ENCODE results near the gene PHLPP1. TPM values are rescaled to one million over a fixed set of nuclear protein-coding genes. Genes with fewer than 3 reads are reported as not detected.

Gene PHLPP1
- total RNA-seq, 4 donors from 2014 or later: 17.7 to 29.5 (median 25.5) TPM

DNA sequence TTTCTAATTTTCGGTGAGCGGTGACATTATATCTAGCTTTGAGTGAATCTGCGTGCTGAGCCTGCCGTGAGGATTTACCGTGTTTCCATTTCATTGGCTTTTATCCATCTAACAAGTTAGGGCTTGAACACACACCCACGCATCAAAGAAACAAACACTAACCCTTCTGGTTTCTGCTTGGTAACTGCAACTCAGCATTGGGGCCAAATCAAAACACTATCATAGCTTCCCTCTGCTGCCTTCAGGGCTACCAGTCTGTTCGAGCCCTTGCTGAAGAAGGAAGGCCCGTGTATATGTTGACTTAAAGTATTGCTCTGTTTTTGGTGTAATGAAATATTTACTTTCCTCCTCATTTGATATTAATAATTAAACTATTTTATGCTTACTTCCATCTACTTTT lies 227.2 kb downstream of the PHLPP1 start:
- in situ Hi-C loops (cut with MboI; ENCODE audit: low pct_ligation_motif_present in 1 of 4, low pct_unique_long_range_greater_than_20kb in 1 of 4, low sequenced_read_pairs in 3 of 4): no loop called here
- no peak for DNase-seq
- no peak for TF ChIP-seq POLR2A (IDR thresholded peaks at IDR 0.05)
- TF ChIP-seq POLR2AphosphoS5 (IDR thresholded peaks at IDR 0.05): no peak
- no peak for TF ChIP-seq EP300 (IDR thresholded peaks at IDR 0.05; ENCODE audit: low read depth)
- TF ChIP-seq, protein P1, sequence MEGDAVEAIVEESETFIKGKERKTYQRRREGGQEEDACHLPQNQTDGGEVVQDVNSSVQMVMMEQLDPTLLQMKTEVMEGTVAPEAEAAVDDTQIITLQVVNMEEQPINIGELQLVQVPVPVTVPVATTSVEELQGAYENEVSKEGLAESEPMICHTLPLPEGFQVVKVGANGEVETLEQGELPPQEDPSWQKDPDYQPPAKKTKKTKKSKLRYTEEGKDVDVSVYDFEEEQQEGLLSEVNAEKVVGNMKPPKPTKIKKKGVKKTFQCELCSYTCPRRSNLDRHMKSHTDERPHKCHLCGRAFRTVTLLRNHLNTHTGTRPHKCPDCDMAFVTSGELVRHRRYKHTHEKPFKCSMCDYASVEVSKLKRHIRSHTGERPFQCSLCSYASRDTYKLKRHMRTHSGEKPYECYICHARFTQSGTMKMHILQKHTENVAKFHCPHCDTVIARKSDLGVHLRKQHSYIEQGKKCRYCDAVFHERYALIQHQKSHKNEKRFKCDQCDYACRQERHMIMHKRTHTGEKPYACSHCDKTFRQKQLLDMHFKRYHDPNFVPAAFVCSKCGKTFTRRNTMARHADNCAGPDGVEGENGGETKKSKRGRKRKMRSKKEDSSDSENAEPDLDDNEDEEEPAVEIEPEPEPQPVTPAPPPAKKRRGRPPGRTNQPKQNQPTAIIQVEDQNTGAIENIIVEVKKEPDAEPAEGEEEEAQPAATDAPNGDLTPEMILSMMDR (IDR thresholded peaks at IDR 0.05): no peak

DNA sequence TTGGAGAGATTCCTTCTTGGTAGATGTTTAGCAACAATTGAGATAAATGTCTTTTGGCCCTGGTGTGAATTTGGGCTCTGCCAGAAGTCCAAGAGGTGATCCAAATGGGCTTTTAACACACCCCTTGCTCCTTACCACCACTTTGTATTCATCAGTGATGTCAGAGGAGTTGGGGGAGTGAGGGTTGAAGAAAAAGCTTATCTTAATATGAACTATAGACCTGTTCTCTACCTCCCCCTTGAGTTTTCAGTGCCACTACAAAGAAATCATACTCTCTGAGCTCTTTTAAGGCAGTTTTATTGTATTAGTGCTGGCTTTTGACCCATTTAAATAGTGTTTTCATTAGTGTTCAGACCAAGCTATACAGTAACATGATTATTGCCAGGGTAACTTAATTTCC lies 229.1 kb downstream of the PHLPP1 start:
- Histone ChIP-seq H3K36me3 (peaks cover 0 to 10% (median 4%) of the 10 kb centered on the region in 4 donors), H3K27ac (no peak overlapping the region), H3K27me3 (no peaks in the 10 kb centered on the region), H3K4me1 (peaks cover 0 to 5% (median 0%) of the 10 kb centered on the region in 4 donors), H3K9me3 (no peaks in the 10 kb centered on the region), H3K4me3 (no peak overlapping the region)
- no peak for DNase-seq
- no peak for TF ChIP-seq POLR2AphosphoS5 (IDR thresholded peaks at IDR 0.05)
- TF ChIP-seq, protein P1 (IDR thresholded peaks at IDR 0.05): no peak
- no peak for TF ChIP-seq EP300 (IDR thresholded peaks at IDR 0.05; ENCODE audit: low read depth)
- TF ChIP-seq POLR2A (IDR thresholded peaks at IDR 0.05): no peak
- intact Hi-C loops (cut with DNase I; ENCODE audit: low total_unique reads): no loop called here
- in situ Hi-C loops (cut with MboI; ENCODE audit: low pct_ligation_motif_present in 1 of 4, low pct_unique_long_range_greater_than_20kb in 1 of 4, low sequenced_read_pairs in 3 of 4): no loop called here

More for the DNA sequence above, 227.2 kb downstream of the PHLPP1 start:
- Histone ChIP-seq H3K4me1 (peaks cover 0 to 17% (median 5%) of the 10 kb centered on the region in 4 donors), H3K36me3 (peaks cover 0 to 10% (median 4%) of the 10 kb centered on the region in 4 donors), H3K9me3 (no peaks in the 10 kb centered on the region), H3K27me3 (no peaks in the 10 kb centered on the region), H3K27ac (no peak overlapping the region), H3K4me3 (no peak overlapping the region)
- intact Hi-C loops (cut with DNase I; ENCODE audit: low total_unique reads): no loop called here
- WGBS, 2 donors (ENCODE audit: low coverage in 1 of 2): 91 to 92% methylated on average over 8 of the region's 8 CpGs

GRCh38 chr18:62948788-62949187 lies 233.4 kb downstream of the PHLPP1 start:
- H3K4me1 ChIP-seq: no peaks in the 10 kb centered on the region
- no peaks in the 10 kb centered on the region for H3K27me3 ChIP-seq
- DNase-seq: no peak
- no peak overlapping the region for H3K4me3 ChIP-seq
- intact Hi-C loops (cut with DNase I; ENCODE audit: low total_unique reads): no loop called here
- TF ChIP-seq POLR2A (IDR thresholded peaks at IDR 0.05) (no peak), POLR2AphosphoS5 (IDR thresholded peaks at IDR 0.05) (no peak), EP300 (IDR thresholded peaks at IDR 0.05; ENCODE audit: low read depth) (no peak)
- TF ChIP-seq, protein P1 (IDR thresholded peaks at IDR 0.05): no peak
- H3K9me3 ChIP-seq: no peaks in the 10 kb centered on the region
- peaks cover 0 to 10% (median 4%) of the 10 kb centered on the region in 4 donors for H3K36me3 ChIP-seq
- no peak overlapping the region for H3K27ac ChIP-seq
- in situ Hi-C loops (cut with MboI; ENCODE audit: low pct_ligation_motif_present in 1 of 4, low pct_unique_long_range_greater_than_20kb in 1 of 4, low sequenced_read_pairs in 3 of 4): no loop called here
- WGBS, 2 donors (ENCODE audit: low coverage in 1 of 2): 93 to 100% methylated on average over 2 of the region's 2 CpGs

- H3K4me1 ChIP-seq: no peaks in the 10 kb centered on the region
- H3K36me3 ChIP-seq: peaks cover 0 to 9% (median 3%) of the 10 kb centered on the region in 4 donors
- DNase-seq: no peak
- no peaks in the 10 kb centered on the region for H3K27me3 ChIP-seq
- TF ChIP-seq POLR2AphosphoS5 (IDR thresholded peaks at IDR 0.05) (no peak), EP300 (IDR thresholded peaks at IDR 0.05; ENCODE audit: low read depth) (no peak), POLR2A (IDR thresholded peaks at IDR 0.05) (no peak)
- TF ChIP-seq, protein P1 (IDR thresholded peaks at IDR 0.05): no peak
- no peak overlapping the region for H3K4me3 ChIP-seq
- WGBS, 2 donors (ENCODE audit: low coverage in 1 of 2): 75 to 92% methylated on average over 1 of the region's 1 CpG
- in situ Hi-C loops (cut with MboI; ENCODE audit: low pct_ligation_motif_present in 1 of 4, low pct_unique_long_range_greater_than_20kb in 1 of 4, low sequenced_read_pairs in 3 of 4) (loop anchor here in 3 of 4 donors (10.0 to 25.0 kb wide), 2 partner anchors 235 to 238 kb away; partner anchors contain the start of gene PHLPP1 (in 3 of the 3)), intact Hi-C loops (cut with DNase I; ENCODE audit: low total_unique reads) (no loop called here)
- H3K9me3 ChIP-seq: no peaks in the 10 kb centered on the region
- no peak overlapping the region for H3K27ac ChIP-seq
These were observed 234.9 kb downstream of the PHLPP1 start for GRCh38 chr18:62950246-62950645.
